HEK293 (cell line): Measurements from ENCODE around the gene TCEA2.

Experiments used
- ATF2 ChIP-seq: fragments of 450-650 bp; formaldehyde crosslinking; IDR thresholded peaks from 2 replicates; pipeline ENCODE4 v1.5.1; 2016; ENCODE audit warnings: missing biosample characterization, missing genetic modification characterization, low read depth
- CTCF ChIP-seq: fragments of 450-650 bp; formaldehyde crosslinking; IDR thresholded peaks from 2 replicates; pipeline ENCODE4 v1.5.1; 2016; ENCODE audit warnings: missing biosample characterization, missing genetic modification characterization
- HOXA7 ChIP-seq: sonication (generic); formaldehyde crosslinking; IDR thresholded peaks from 2 replicates; pipeline ENCODE4 v1.8.1; 2022; ENCODE audit warnings: missing genetic modification reagents, borderline replicate concordance
- ZBTB21 ChIP-seq: fragments of 450-650 bp; formaldehyde crosslinking; IDR thresholded peaks from 2 replicates; pipeline ENCODE4 v1.5.1; 2017; ENCODE audit warnings: missing biosample characterization, missing genetic modification characterization
- ZFP37 ChIP-seq: fragments of 450-650 bp; formaldehyde crosslinking; IDR thresholded peaks from 2 replicates; pipeline ENCODE4 v1.5.1; 2016; ENCODE audit warnings: missing biosample characterization, missing genetic modification characterization
- ZFP69B ChIP-seq: fragments of 450-650 bp; formaldehyde crosslinking; IDR thresholded peaks from 2 replicates; pipeline ENCODE4 v1.5.1; 2016; ENCODE audit warnings: missing biosample characterization, missing genetic modification characterization
- ZNF416 ChIP-seq: fragments of 450-650 bp; formaldehyde crosslinking; IDR thresholded peaks from 2 replicates; pipeline ENCODE4 v1.5.1; 2016; ENCODE audit warnings: missing biosample characterization, missing genetic modification characterization
- ZNF549 ChIP-seq: fragments of 450-650 bp; IDR thresholded peaks from 2 replicates; pipeline ENCODE4 v1.5.1; 2018; ENCODE audit warnings: missing biosample characterization, missing genetic modification characterization, mild to moderate bottlenecking, inconsistent platforms, moderate library complexity
- ZNF621 ChIP-seq: fragments of 450-650 bp; formaldehyde crosslinking; IDR thresholded peaks from 2 replicates; pipeline ENCODE4 v1.5.1; 2017; ENCODE audit warnings: missing biosample characterization, missing genetic modification characterization
- ZNF843 ChIP-seq: fragments of 450-650 bp; formaldehyde crosslinking; IDR thresholded peaks from 2 replicates; pipeline ENCODE4 v1.5.1; 2016; ENCODE audit warnings: missing biosample characterization, missing genetic modification characterization

- no peak for TF ChIP-seq ZNF549
- no peak for TF ChIP-seq ZNF843
- TF ChIP-seq ZNF621 (tag by site-specific recombination): no peak
- no peak; the same call in 1 of the 2 replicates for TF ChIP-seq CTCF (tag by site-specific recombination)
- TF ChIP-seq ZFP69B (tag by site-specific recombination): no peak
- TF ChIP-seq HOXA7: no peak
- no peak for TF ChIP-seq ZFP37 (tag by site-specific recombination)
- TF ChIP-seq ZNF416 (tag by site-specific recombination): no peak
- TF ChIP-seq ZBTB21: no peak
- no peak for TF ChIP-seq ATF2 (tag by site-specific recombination)
Observed at GRCh38 chr20:64051033-64051452, 12.0 kb upstream of the TCEA2 start.
